ENCODE results near the gene FOXN4.

FOXN4 gene

GRCh38 chr12:109278912-109279311 lies 30.2 kb downstream of the FOXN4 start:
- no peak for DNase-seq

DNA sequence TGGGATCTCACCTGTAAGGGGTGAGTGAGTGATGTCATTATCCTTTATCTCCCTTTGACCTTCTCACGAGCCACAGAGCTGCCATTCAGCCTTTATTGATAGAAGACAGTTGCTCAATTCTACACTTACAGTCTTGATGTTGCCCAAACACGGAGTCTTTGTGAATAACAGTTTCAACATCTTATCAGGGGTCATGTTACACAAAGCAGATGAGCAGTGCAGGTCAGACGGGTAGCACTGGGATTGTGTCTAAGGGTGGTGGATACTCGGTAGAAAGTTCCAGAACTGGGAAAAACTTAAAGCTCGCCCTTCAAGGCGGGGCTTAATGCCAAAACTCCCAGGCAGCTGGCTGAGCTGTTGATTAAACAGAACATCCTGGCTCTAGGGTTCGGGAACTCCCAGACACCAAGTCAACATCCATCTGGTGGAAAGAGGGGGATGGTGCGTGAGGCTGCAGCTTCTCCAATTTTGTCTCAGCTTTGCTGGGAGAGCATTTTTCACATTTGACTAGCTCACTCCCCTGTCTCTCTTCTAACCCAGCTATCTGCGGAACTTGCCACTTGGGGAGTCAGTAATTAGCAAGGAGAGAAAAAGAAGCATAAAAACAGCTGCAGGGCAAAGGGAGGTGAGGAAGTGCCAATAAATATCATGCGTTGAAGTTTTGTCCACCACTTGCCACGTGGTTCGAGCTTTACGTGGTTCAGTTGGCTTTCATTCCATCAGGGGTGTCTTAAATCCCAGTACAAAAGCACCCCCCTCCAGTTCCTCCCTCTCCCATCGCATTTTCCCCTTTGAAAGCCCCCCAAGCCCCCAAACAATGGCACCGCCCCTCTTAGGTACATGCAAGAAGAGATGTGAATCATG lies 31.0 kb downstream of the FOXN4 start:
- no peak for DNase-seq

- no peak for DNase-seq
Observed at GRCh38 chr12:109277255-109277898, 31.7 kb downstream of the FOXN4 start.

- DNase-seq = no peak
Observed at GRCh38 chr12:109276160-109276559, 32.9 kb downstream of the FOXN4 start.

GRCh38 chr12:109275173-109275572 lies 33.9 kb downstream of the FOXN4 start:
- DNase-seq = no peak

DNA sequence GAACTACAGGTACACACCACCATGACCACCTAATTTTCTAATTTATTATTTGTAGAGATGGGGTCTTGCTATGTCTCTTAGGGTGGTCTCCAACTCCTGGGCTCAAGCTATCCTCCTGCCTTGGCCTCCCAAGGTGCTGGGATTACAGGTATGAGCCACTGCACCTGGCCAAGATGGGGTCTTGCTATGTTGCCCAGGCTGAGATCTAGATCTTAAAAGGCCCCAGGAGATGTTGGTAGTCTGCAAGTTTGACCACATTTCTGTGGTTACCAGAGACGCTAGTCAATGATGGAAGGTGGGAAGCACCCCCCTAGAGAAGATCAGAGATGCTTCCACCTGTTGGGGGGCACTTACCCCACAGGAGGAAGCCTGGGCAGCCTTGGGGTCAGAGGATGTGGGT lies 34.7 kb downstream of the FOXN4 start:
- DNase-seq = no peak

DNA sequence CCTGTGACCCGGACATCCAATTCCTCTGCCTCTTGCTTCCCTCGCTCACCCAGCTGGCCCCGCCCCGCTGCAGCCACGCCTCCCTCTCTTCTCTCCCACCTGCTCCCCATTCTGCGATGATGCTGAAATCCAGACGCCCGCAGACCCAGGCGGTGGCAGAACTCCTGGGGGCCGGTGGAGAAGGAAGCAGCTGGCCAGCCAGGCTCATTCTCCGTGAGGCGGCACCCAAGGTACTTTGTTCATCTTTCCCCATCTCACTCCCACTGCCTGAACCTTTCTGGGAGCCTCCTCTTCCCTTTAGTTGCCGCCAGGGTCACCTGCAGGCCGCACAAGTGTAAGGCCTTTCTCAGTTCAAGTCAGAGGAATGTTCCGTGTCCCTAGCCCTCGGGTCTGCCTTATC lies 35.7 kb downstream of the FOXN4 start:
- DNase-seq = no peak

GRCh38 chr12:109271418-109271817 lies 37.7 kb downstream of the FOXN4 start:
- no peak for DNase-seq

DNA sequence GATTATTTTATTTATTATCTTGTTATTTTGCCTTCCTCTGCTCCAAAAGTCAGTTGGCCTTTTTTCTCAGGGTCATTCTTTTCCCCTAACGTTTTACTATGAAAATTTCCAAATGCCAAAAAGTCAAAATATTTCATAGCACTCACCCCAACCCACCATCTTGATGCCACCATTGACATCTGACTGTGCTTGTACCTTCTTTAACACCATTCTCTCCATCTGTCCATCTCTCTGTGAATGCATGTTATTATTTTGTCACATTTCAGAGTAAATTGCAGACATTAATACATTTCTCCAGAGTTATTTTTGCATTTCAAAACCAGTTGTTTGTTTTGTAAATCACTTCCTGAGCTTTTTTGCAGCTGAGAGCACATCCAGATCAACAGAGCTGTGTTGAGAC lies 38.6 kb downstream of the FOXN4 start:
- DNase-seq = no peak

- no peak for DNase-seq
Observed at GRCh38 chr12:109269428-109269827, 39.7 kb downstream of the FOXN4 start.

- DNase-seq = no peak
Observed at GRCh38 chr12:109268896-109269295, 40.2 kb downstream of the FOXN4 start.

- DNase-seq = no peak
Observed at GRCh38 chr12:109267361-109267760, 41.7 kb downstream of the FOXN4 start.

DNA sequence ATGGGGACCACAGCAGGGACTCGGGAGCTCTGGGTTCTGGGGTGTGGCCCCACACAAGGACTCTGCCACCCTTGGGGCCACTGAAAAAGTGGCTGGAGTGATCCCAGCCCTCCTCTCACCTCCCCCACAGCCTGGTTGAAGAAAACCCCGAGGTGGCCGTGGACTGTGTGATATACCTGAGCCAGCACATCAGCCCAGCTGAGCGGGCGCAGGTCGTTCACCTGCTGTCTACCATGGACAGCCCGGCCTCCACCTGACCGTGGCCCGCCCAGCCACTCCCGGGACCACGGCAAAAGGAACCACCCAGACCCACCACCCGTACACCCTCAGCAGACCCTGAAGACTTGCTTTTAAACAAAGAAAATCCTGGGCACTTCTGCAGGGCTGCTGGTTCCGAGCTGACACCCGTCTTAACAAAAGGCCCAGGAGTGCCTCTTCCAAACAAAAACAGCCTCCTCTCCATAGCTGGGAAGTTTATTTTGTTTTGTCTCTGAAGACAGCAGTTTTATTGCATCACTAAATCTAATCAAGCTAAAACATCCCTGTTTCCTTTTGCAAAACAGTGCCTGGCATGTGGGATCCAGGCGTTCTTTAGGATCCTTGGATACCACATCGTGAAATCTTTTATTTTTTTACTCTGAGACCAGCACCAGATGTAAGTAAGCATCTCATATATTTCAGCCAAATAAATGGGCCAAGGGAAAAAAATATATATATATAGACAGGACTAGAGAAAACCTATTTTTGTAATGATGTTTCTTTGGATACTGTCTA lies 42.8 kb downstream of the FOXN4 start:
- DNase-seq = no peak

- DNase-seq = no peak
Observed at GRCh38 chr12:109264943-109265650, 44.0 kb downstream of the FOXN4 start.

- peak in 13 of 14 donors; percentile 4 to 61 (median 20) for DNase-seq
Observed at GRCh38 chr12:109264095-109264942, 44.8 kb downstream of the FOXN4 start.

DNA sequence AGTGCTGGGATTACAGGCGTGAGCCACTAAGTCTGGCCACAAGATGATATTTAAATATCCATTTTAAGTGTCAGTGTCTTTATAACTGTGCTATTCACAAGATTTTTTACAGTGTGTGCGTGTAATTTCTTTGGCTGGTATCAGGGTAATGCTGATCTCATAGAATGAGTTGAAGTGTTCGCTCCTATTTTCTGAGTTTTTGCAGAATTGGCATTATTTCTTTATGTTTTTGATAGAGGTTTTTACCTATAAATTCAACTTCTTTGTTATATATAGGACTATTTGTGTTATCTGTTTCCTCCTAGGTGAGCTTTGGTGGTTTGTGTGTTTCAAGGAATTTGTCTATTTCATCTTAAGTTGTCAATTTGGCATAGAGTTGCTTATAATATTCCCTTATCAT lies 45.6 kb downstream of the FOXN4 start:
- no peak for DNase-seq

- DNase-seq = no peak
Observed at GRCh38 chr12:109261939-109262338, 47.1 kb downstream of the FOXN4 start.

GRCh38 chr12:109261087-109261486 lies 48.0 kb downstream of the FOXN4 start:
- DNase-seq = no peak

- no peak for DNase-seq
Observed at GRCh38 chr12:109259545-109259895, 49.6 kb downstream of the FOXN4 start.

GRCh38 chr12:109258607-109259544 lies 50.2 kb downstream of the FOXN4 start:
- no peak for DNase-seq

DNA sequence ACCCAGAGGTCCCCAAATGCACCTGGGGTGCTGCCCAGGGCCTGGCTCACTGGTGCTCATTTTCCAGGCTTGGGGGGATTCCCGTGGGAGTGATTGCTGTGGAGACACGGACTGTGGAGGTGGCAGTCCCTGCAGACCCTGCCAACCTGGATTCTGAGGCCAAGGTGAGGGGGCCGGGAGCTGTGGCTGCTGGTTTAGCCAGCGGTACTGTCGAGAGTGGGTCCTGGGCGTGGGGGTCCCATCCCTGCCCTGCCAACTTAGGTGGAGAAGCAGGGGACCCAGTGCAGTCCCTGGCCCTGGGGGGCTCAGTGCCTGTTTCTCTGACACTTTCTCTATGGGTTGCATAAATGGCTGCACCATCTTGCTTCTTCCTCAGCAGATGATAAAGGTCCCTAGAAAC lies 50.9 kb downstream of the FOXN4 start:
- no peak for DNase-seq

Data from C1 segment of cervical spinal cord (tissue), 14 donors.